GM23338 (cell line): ENCODE measurements around the gene AIF1L. TPM values are rescaled to one million over a fixed set of nuclear protein-coding genes. Genes with fewer than 3 reads are reported as not detected.

Source experiments
- ATAC-seq: fragments of 200-7000 bp; cut with Tn5 transposase; 3 replicates; pipeline ENCODE4 v1.9.1; 2020
- DNase-seq: peaks from one replicate; pipeline ENCODE4 v3.0.0-alpha.2; 2015; ENCODE audit warnings: low spot score
- H2AFZ ChIP-seq: fragments of 200-600 bp; sonication (generic); 2 replicates; pipeline ENCODE4 v1.8.0; 2016; ENCODE audit warnings: antibody characterized with exemption, mild to moderate bottlenecking, moderate library complexity
- H3F3A ChIP-seq: fragments of 200-600 bp; sonication (generic); replicated peaks from 2 replicates; pipeline ENCODE4 v1.8.0; 2017; ENCODE audit warnings: antibody characterized with exemption, mixed run types, low read depth
- H3K27ac ChIP-seq: fragments of 200-600 bp; sonication (generic); 2 replicates; pipeline ENCODE4 v1.6.1; 2016; ENCODE audit warnings: low read depth
- H3K27me3 ChIP-seq: fragments of 200-600 bp; sonication (generic); 2 replicates; pipeline ENCODE4 v1.8.0; 2016; ENCODE audit warnings: mild to moderate bottlenecking, mixed run types, moderate library complexity; ENCODE audit not compliant: insufficient read depth
- H3K36me3 ChIP-seq: fragments of 200-600 bp; sonication (generic); 2 replicates; pipeline ENCODE4 v1.8.0; 2016; ENCODE audit warnings: mild to moderate bottlenecking; ENCODE audit not compliant: insufficient read depth
- H3K4me1 ChIP-seq: fragments of 200-600 bp; sonication (generic); 2 replicates; pipeline ENCODE4 v1.8.0; 2016; ENCODE audit warnings: mild to moderate bottlenecking, moderate library complexity; ENCODE audit not compliant: insufficient read depth
- H3K4me2 ChIP-seq: fragments of 200-600 bp; sonication (generic); 2 replicates; pipeline ENCODE4 v1.7.1; 2017; ENCODE audit warnings: mixed run types
- H3K4me3 ChIP-seq: fragments of 200-600 bp; sonication (generic); 2 replicates; pipeline ENCODE4 v1.6.1; 2016; ENCODE audit warnings: mixed run types
- H3K79me2 ChIP-seq: fragments of 200-600 bp; sonication (generic); replicated peaks from 2 replicates; pipeline ENCODE4 v1.8.0; 2017; ENCODE audit warnings: mild to moderate bottlenecking; ENCODE audit not compliant: insufficient read depth
- H3K9me2 ChIP-seq: fragments of 200-600 bp; sonication (generic); 2 replicates; pipeline ENCODE4 v1.8.0; 2017; ENCODE audit not compliant: insufficient read depth
- H4K20me1 ChIP-seq: fragments of 200-600 bp; sonication (generic); replicated peaks from 2 replicates; pipeline ENCODE4 v1.8.0; 2017; ENCODE audit warnings: mild to moderate bottlenecking; ENCODE audit not compliant: insufficient read depth
- H3K27ac Mint-ChIP-seq: 2 replicates; pipeline ENCODE4 v1.8.0; 2020; ENCODE audit warnings: inconsistent platforms, mild to moderate bottlenecking, moderate library complexity, mixed read lengths
- H3K27me3 Mint-ChIP-seq: 3 replicates; pipeline ENCODE4 v1.8.0; 2022; ENCODE audit warnings: low read depth, mild to moderate bottlenecking, moderate library complexity, mixed read lengths, inconsistent platforms; ENCODE audit not compliant: insufficient read depth, poor library complexity
- H3K36me3 Mint-ChIP-seq: 3 replicates; pipeline ENCODE4 v1.8.0; 2021; ENCODE audit warnings: low read depth, mild to moderate bottlenecking, inconsistent platforms, moderate library complexity, mixed read lengths
- H3K4me1 Mint-ChIP-seq: 3 replicates; pipeline ENCODE4 v1.8.0; 2020; ENCODE audit warnings: mild to moderate bottlenecking, inconsistent platforms, mixed read lengths
- H3K4me3 Mint-ChIP-seq: 3 replicates; pipeline ENCODE4 v1.8.0; 2021; ENCODE audit warnings: moderate library complexity, mild to moderate bottlenecking, inconsistent platforms, mixed read lengths
- H3K9me3 Mint-ChIP-seq: 3 replicates; pipeline ENCODE4 v1.8.0; 2020; ENCODE audit warnings: moderate library complexity, mild to moderate bottlenecking, inconsistent platforms, mixed read lengths
- CREB1 ChIP-seq: fragments of 250-450 bp; sonication (Bioruptor Pico); IDR thresholded peaks from 2 replicates; pipeline ENCODE4 v1.5.0; 2020; ENCODE audit warnings: low read depth, mild to moderate bottlenecking, moderate library complexity
- CTCF ChIP-seq, 2 experiments: fragments of 200-600 bp in 1 of 2; sonication (generic) in 1 of 2; conservative IDR thresholded peaks; 2 replicates each; pipeline versions ENCODE4 v1.5.1 to v1.6.1; 2016 to 2017; ENCODE audit warnings: antibody characterized with exemption in 2 of 2, low read depth in 2 of 2, mild to moderate bottlenecking in 2 of 2, moderate library complexity in 1 of 2
- ETS1 ChIP-seq: IDR thresholded peaks from 2 replicates; pipeline ENCODE4 v1.6.1; 2016; ENCODE audit warnings: antibody characterized with exemption
- EZH2 ChIP-seq: fragments of 200-600 bp; sonication (generic); IDR thresholded peaks from one replicate; pipeline ENCODE4 v1.8.0; 2017; ENCODE audit warnings: antibody characterized with exemption, mild to moderate bottlenecking, low read depth; ENCODE audit not compliant: unreplicated experiment
- EZH2phosphoT487 ChIP-seq: fragments of 200-600 bp; sonication (generic); IDR thresholded peaks from one replicate; pipeline ENCODE4 v1.8.1; 2018; ENCODE audit warnings: antibody characterized with exemption; ENCODE audit not compliant: unreplicated experiment
- JUNB ChIP-seq: IDR thresholded peaks from one replicate; pipeline ENCODE4 v1.6.1; 2016; ENCODE audit warnings: antibody characterized with exemption; ENCODE audit not compliant: unreplicated experiment
- NANOG ChIP-seq: IDR thresholded peaks from 2 replicates; pipeline ENCODE4 v1.6.1; 2016; ENCODE audit warnings: antibody characterized with exemption, borderline replicate concordance
- POLR2AphosphoS5 ChIP-seq: IDR thresholded peaks from 2 replicates; pipeline ENCODE4 v1.6.1; 2016; ENCODE audit warnings: antibody characterized with exemption, low read depth
- REST ChIP-seq: IDR thresholded peaks from one replicate; pipeline ENCODE4 v1.6.1; 2018; ENCODE audit warnings: antibody characterized with exemption; ENCODE audit not compliant: unreplicated experiment
- STAT1 ChIP-seq: IDR thresholded peaks from one replicate; pipeline ENCODE4 v1.6.1; 2016; ENCODE audit warnings: antibody characterized with exemption; ENCODE audit not compliant: unreplicated experiment
- ZNF114 ChIP-seq: fragments of 250-450 bp; sonication (Bioruptor Pico); IDR thresholded peaks from 2 replicates; pipeline ENCODE4 v1.5.0; 2020; ENCODE audit warnings: mild to moderate bottlenecking, moderate library complexity
- ZNF331 ChIP-seq: fragments of 250-450 bp; sonication (Bioruptor Pico); IDR thresholded peaks from 2 replicates; pipeline ENCODE4 v1.5.0; 2020; ENCODE audit warnings: low read depth, mild to moderate bottlenecking, moderate library complexity
- ZNF462 ChIP-seq: fragments of 250-450 bp; sonication (Bioruptor Pico); IDR thresholded peaks from 2 replicates; pipeline ENCODE4 v1.5.0; 2020; ENCODE audit warnings: mild to moderate bottlenecking, moderate library complexity
- polyA plus RNA-seq: library from polyadenylated mRNA; unstranded; fragments of >200 nt; fragmentation: Nextera tagmentation; extraction: Ambion mirVana; gene quantifications from 2 replicates; pipeline ENCODE4 v1.2.1, GENCODE V29; 2016
- total RNA-seq: library from RNA; depleted of rRNA; stranded (reverse); fragments of >200 nt; shearing (Covaris generic); gene quantifications from 2 replicates; pipeline ENCODE4 v1.2.3, GENCODE V29; 2014

The AIF1L gene
- total and polyA plus RNA-seq, 2 experiments from 2014 or later = 76.4 to 87.8 TPM

- no peaks in the 10 kb centered on the region for H3K27me3 ChIP-seq
- H3K27ac ChIP-seq = no peak overlapping the region
- H3K4me3 ChIP-seq = no peak overlapping the region
- H3K4me2 ChIP-seq = no peak overlapping the region
- no peaks in the 10 kb centered on the region for H3F3A ChIP-seq
- no peak overlapping the region for H2AFZ ChIP-seq
- no peak overlapping the region for H3K4me3 Mint-ChIP-seq
- H3K9me2 ChIP-seq = no peaks in the 10 kb centered on the region
- H3K27ac Mint-ChIP-seq = no peak overlapping the region
- H3K4me1 ChIP-seq = no peaks in the 10 kb centered on the region
- H3K4me1 Mint-ChIP-seq = no peaks in the 10 kb centered on the region; the same call in 2 of the 3 replicates
- no peaks in the 10 kb centered on the region for H3K79me2 ChIP-seq
- H3K36me3 ChIP-seq = no peaks in the 10 kb centered on the region
- H4K20me1 ChIP-seq = no peaks in the 10 kb centered on the region
- no peaks in the 10 kb centered on the region for H3K9me3 Mint-ChIP-seq
- peaks cover 7% of the 10 kb centered on the region for H3K27me3 Mint-ChIP-seq
- peaks cover 2% of the 10 kb centered on the region; the same call in 1 of the 3 replicates for H3K36me3 Mint-ChIP-seq
- TF ChIP-seq EZH2phosphoT487 (no peak), STAT1 (no peak), CTCF (conservative IDR thresholded peaks at IDR 0.05; ENCODE audit: low read depth in 2 of 2) (no peak), NANOG (no peak), REST (no peak), EZH2 (no peak), JUNB (no peak), POLR2AphosphoS5 (no peak), ZNF114 (no peak), ZNF462 (no peak), ETS1 (no peak), ZNF331 (no peak), CREB1 (no peak)
- ATAC-seq (no peak), DNase-seq (no peak)
Observed at GRCh38 chr9:131068076-131068816, 28.1 kb upstream of the AIF1L start.
